ENCODE measurements around the gene SYTL4. TPM values are rescaled to one million over a fixed set of nuclear protein-coding genes. Genes with fewer than 3 reads are reported as not detected.

The SYTL4 gene
- total RNA-seq, 1 experiment from 2014 or later: 4.1 TPM

DNA sequence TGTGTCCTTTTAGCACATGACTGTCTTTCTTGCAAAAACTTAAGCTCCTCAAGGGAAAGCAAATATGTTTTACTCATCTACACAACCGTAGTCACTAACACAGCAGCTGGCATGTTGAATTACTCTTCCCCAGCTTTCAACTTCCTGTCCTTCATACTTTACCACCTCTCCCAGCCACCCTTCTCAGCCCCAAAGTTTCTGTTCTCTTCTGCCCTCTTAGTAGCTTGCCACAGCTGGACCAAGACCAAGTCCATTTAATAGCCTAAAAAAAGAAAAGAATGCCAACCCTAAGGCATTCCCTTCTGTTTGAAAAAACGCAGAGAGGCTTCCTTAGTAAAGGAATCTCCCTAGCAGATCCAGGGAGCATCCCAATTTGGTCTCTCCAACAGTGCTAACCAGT, 51.2 kb downstream of the SYTL4 start:
- H3K4me3 ChIP-seq (ENCODE audit: low read depth, low read length): no peak overlapping the region
- ChIA-PET POLR2A (no interaction called here), CTCF (no interaction called here)
- H3K27me3 Mint-ChIP-seq (ENCODE audit: insufficient read depth, unreplicated experiment): no peaks in the 10 kb centered on the region
- H3K4me1 Mint-ChIP-seq (ENCODE audit: low read depth, unreplicated experiment): peaks cover 6% of the 10 kb centered on the region
- intact Hi-C loops (cut with micrococcal nuclease; ENCODE audit: unreplicated experiment): no loop called here
- H3K27ac Mint-ChIP-seq (ENCODE audit: unreplicated experiment): no peak overlapping the region
- BruUV-seq (replicated peaks): no TSS peak
- H3K36me3 ChIP-seq (ENCODE audit: control insufficient read depth, insufficient read depth, low read length): no peaks in the 10 kb centered on the region
- no peak overlapping the region for H3K4me3 Mint-ChIP-seq (ENCODE audit: unreplicated experiment)
- no peaks in the 10 kb centered on the region for H3K27me3 ChIP-seq (replicated peaks; ENCODE audit: control insufficient read depth, insufficient read depth, low read length)
- DNase-seq: no peak
- no peaks in the 10 kb centered on the region for H3K4me1 ChIP-seq
- no peaks in the 10 kb centered on the region for H3K9me3 ChIP-seq
- H3K36me3 Mint-ChIP-seq (ENCODE audit: insufficient read depth, unreplicated experiment): no peaks in the 10 kb centered on the region
- TF ChIP-seq, protein P1, sequence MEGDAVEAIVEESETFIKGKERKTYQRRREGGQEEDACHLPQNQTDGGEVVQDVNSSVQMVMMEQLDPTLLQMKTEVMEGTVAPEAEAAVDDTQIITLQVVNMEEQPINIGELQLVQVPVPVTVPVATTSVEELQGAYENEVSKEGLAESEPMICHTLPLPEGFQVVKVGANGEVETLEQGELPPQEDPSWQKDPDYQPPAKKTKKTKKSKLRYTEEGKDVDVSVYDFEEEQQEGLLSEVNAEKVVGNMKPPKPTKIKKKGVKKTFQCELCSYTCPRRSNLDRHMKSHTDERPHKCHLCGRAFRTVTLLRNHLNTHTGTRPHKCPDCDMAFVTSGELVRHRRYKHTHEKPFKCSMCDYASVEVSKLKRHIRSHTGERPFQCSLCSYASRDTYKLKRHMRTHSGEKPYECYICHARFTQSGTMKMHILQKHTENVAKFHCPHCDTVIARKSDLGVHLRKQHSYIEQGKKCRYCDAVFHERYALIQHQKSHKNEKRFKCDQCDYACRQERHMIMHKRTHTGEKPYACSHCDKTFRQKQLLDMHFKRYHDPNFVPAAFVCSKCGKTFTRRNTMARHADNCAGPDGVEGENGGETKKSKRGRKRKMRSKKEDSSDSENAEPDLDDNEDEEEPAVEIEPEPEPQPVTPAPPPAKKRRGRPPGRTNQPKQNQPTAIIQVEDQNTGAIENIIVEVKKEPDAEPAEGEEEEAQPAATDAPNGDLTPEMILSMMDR (IDR thresholded peaks at IDR 0.05; ENCODE audit: insufficient read depth in 1 of 2, low read depth in 1 of 2, low read length in 1 of 2, severe bottlenecking in 1 of 2, unreplicated experiment in 1 of 2): no peak
- H3K9me3 Mint-ChIP-seq (ENCODE audit: unreplicated experiment): no peaks in the 10 kb centered on the region

DNA sequence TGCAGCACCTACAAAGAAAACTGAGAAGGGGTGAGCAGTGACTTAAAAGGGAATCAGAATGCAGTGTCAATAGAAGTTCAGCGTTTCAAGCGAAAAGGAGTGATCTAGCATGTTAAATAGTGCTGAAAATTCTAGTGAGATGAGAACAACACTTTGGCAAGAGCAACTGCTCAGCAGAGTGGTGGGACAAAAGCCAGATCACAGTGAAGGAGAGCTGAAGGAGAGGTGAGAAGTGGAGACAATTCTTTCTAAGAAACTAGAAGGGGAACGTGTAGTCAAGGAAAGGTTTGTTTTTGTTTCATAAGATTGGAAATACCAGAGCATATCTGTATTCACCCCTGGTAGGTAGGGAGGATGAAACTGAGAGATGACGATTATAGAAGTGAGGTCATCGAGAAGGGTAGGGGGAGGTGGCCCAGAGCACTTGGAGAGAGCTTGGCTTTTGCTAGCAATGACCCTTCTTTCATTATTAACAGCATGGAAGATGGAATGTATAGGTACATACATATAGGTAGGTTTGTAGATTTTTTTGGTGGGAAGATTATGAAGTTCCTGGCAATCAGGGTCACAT, 54.2 kb downstream of the SYTL4 start:
- Mint-ChIP-seq H3K27ac (ENCODE audit: unreplicated experiment) (no peak overlapping the region), H3K4me1 (ENCODE audit: low read depth, unreplicated experiment) (peaks cover 12% of the 10 kb centered on the region), H3K27me3 (ENCODE audit: insufficient read depth, unreplicated experiment) (no peaks in the 10 kb centered on the region), H3K9me3 (ENCODE audit: unreplicated experiment) (no peaks in the 10 kb centered on the region), H3K36me3 (ENCODE audit: insufficient read depth, unreplicated experiment) (no peaks in the 10 kb centered on the region), H3K4me3 (ENCODE audit: unreplicated experiment) (no peak overlapping the region)
- H3K4me3 ChIP-seq (ENCODE audit: low read depth, low read length): no peak overlapping the region
- H3K27me3 ChIP-seq (replicated peaks; ENCODE audit: control insufficient read depth, insufficient read depth, low read length): no peaks in the 10 kb centered on the region
- no peak for DNase-seq
- TF ChIP-seq, protein P1 (IDR thresholded peaks at IDR 0.05; ENCODE audit: insufficient read depth in 1 of 2, low read depth in 1 of 2, low read length in 1 of 2, severe bottlenecking in 1 of 2, unreplicated experiment in 1 of 2): no peak
- intact Hi-C loops (cut with micrococcal nuclease; ENCODE audit: unreplicated experiment): no loop called here
- ChIA-PET POLR2A (no interaction called here), CTCF (interaction anchor here (0.9 kb wide), 1 partner anchor 91 kb away, joined by 5 read pairs; no protein-coding TSS in a partner anchor)
- no TSS peak for BruUV-seq (replicated peaks)
- no peaks in the 10 kb centered on the region for H3K9me3 ChIP-seq
- no peaks in the 10 kb centered on the region for H3K4me1 ChIP-seq
- H3K36me3 ChIP-seq (ENCODE audit: control insufficient read depth, insufficient read depth, low read length): no peaks in the 10 kb centered on the region

DNA sequence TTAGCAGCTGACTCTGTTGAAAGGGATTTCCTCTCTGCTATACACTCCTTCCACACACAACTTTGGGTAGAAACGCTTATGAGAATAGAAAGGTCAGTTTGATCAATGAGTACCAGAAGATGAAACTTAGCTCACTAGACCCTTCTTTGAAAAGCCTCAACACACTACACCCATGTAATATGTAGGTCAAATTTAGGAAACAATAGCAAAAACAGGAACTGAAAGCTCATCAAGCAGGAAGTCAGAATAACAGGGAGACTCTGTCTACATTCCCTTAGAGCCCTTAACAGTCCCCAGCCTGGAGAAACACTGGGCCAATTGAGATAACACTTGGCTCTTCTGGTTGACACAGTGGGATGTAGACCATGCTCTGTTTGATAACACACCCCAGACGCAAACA, 57.2 kb downstream of the SYTL4 start:
- no peak overlapping the region for H3K27ac Mint-ChIP-seq (ENCODE audit: unreplicated experiment)
- H3K4me1 Mint-ChIP-seq (ENCODE audit: low read depth, unreplicated experiment): peaks cover 6% of the 10 kb centered on the region
- BruUV-seq (replicated peaks): no TSS peak
- ChIA-PET POLR2A (interaction anchor here (0.6 kb wide), 1 partner anchor 87 kb away, joined by 3 read pairs; no protein-coding TSS in a partner anchor), CTCF (interaction anchor here (1.6 kb wide), 1 partner anchor 94 kb away, joined by 7 read pairs; no protein-coding TSS in a partner anchor)
- DNase-seq: no peak
- no peak overlapping the region for H3K4me3 Mint-ChIP-seq (ENCODE audit: unreplicated experiment)
- Histone ChIP-seq H3K27me3 (replicated peaks; ENCODE audit: control insufficient read depth, insufficient read depth, low read length) (no peaks in the 10 kb centered on the region), H3K4me3 (ENCODE audit: low read depth, low read length) (no peak overlapping the region), H3K4me1 (no peaks in the 10 kb centered on the region), H3K9me3 (no peaks in the 10 kb centered on the region), H3K36me3 (ENCODE audit: control insufficient read depth, insufficient read depth, low read length) (no peaks in the 10 kb centered on the region)
- H3K36me3 Mint-ChIP-seq (ENCODE audit: insufficient read depth, unreplicated experiment): no peaks in the 10 kb centered on the region
- H3K27me3 Mint-ChIP-seq (ENCODE audit: insufficient read depth, unreplicated experiment): no peaks in the 10 kb centered on the region
- no peaks in the 10 kb centered on the region for H3K9me3 Mint-ChIP-seq (ENCODE audit: unreplicated experiment)
- intact Hi-C loops (cut with micrococcal nuclease; ENCODE audit: unreplicated experiment): no loop called here
- TF ChIP-seq, protein P1 (IDR thresholded peaks at IDR 0.05; ENCODE audit: insufficient read depth in 1 of 2, low read depth in 1 of 2, low read length in 1 of 2, severe bottlenecking in 1 of 2, unreplicated experiment in 1 of 2): no peak

Measured in Caco-2 (cell line).